GM18861 (cell line): ENCODE measurements around the gene PAPPA.

ENCODE experiments used
- ATAC-seq: cut with Tn5 transposase; IDR thresholded peaks from one replicate; pipeline ENCODE4 v1.9.1; 2021; ENCODE audit not compliant: unreplicated experiment

The PAPPA gene

DNA sequence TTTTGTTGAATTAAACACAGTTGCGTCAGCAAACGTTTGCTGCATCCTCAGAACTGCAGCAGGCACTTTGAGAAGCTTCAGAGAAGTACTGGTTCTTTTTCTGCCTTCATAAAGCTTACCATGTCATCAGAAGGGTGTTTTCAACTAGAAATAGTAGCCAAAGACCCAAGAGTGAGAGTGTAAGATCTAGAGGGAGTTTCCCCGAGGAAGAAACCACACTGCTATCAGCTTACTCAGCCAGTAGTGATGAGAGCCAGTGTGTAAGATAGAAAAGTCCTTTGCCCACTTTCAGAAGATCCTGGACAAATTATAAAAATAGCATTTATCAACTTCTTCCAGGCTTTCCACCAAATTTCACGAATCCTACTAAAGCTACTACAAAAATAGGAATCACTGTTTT, 154.5 kb downstream of the PAPPA start:
- ATAC-seq = no peak

DNA sequence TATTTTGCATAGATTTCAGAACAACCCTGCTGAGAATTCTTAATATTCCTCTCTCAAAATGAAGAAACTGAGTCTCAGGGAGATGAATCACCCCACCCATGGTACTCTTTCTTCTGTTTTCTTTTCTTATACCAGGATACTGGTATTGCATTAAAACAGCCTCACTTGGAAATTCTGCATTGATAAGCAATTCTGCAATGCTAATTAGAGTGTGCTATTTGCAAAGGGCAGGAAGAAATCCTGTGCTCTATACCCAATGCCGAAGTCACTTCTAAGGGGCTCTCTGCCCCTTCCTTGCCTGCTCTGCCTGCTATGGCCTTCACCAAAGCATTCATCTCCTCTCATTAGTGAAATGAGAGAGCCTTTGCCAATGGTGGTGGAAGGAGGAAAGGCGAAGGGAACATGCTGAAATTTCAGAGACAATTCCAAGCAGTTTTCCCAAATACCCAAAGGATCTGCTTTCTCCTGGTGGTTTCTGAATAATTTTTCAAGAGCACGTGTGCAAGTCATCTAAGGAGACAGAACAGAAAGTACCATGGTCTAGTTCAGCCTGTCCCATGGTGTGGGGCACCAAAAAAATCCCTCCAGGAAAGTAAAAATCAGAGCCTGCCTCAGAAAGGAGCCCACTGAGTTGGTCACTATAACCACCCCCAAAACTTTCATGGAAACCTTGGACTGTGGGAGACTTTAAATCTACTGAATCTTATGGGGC, 156.5 kb downstream of the PAPPA start:
- no peak for ATAC-seq

DNA sequence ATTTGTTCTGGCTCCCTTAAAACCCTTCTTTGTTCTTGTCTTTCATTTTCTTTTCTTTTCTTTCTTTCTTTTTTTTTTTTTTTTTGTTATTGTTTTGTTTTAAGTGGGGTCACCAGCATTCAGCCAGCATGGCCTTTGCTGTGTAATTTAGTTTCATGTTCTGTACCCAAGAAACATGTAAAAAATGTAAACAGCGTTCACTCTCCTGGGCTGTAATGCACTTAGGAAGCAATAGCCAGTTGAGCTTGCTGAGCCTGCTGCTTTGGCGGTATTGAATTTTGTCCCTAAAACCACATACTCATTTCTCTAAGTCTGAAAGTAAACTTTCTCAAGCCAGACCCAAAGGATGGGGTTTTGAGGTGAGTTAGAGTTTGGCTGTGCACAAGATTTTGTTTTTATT, 158.6 kb downstream of the PAPPA start:
- ATAC-seq = no peak

DNA sequence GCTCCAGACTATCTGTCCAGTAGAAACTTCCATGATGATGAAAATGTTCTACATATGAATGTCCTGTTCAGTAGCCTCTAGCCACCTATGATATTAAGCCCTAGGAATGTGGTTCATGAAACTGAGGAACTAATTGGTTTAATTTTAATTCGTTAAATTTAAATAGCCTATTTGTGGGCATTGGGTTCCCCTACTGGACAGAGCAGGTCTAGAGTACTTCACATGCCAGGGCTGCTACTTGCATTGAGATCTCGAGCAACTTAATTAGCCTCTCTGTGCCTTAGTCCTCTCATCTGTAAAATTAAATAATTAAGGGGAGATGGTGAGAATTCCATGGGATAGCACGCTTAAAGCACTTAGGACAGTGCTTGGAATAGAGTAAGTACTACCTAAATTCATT, 160.0 kb downstream of the PAPPA start:
- no peak for ATAC-seq

DNA sequence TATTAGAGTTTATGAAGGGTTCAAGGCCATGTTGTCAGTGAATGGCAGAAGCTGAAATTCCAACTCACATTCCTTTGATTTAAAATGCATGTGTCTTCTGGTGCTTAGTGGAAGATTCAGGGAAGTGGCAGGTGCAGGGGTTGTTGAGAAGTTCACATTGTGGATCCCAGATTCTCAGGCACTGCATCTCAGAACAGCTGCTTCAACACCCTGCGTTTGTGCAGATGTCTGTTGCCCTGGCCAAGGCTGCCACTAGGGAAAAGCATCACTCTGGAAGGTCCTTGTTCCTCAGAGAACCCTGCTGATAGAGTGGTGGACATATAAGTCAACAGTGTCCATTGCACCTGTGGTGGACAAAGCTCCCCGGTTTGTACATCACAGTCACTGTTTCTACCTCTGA, 162.7 kb downstream of the PAPPA start:
- ATAC-seq = no peak

DNA sequence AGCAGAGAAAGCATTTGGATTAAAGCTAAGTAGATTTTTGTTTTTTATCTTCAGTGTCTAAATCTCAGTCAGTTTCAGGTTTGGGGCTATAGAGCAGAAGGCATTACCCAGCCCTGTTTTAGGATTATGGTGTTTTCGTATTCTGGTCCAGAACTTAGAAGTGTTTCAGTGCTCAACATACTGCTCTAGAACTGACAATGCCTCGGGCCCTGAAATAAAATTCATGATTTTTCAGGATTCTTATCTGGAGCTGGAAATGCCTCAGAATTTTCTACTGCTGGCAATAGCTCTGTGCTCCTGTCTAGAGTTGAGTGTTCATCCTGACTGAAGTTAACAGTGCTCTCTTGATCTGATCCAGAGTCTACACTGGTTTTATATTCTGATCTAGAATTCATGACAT, 163.9 kb downstream of the PAPPA start:
- no peak for ATAC-seq

DNA sequence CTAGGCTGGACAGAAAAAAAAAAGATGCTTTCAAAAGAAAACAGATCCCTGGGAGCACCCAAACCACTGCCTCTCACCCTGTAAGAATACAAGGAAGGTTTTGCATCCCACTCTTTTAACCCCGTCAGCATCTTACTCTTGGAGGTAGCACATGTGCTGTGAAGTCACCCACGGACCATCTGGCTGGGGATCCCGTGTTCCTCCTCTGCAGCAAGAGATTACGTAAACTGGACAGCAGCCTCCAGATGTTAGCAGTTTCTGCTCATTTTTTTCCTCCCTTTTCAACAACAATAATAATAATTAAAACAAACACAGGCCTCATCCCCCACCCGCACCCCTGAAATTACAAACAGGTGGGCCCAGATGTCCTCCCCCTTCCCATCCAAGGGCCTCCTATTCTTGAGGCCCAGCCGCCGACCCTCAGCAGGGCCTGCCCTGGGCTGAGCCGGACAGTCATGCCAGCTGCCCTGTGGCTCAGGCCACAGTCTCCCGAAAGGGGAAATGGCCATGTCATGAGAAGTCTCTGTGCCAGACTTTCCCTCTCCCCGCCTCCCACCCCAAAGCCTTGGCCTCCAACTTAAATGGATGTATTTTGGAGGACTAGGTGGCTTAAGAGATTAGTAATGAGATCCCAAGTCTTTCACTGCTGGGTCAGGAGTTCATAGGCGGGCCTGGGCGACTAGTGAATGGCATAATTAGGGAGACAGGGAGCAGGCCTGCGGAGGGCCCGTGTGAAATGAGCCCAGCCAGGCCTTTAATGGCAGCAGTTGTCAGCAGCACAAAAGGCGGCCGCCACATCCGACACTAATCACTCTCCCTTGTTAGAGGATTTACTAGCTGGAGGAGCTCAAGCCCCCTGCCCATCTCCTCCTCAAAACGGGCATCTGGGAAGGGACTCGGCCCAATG, 165.1 kb downstream of the PAPPA start:
- no peak for ATAC-seq

DNA sequence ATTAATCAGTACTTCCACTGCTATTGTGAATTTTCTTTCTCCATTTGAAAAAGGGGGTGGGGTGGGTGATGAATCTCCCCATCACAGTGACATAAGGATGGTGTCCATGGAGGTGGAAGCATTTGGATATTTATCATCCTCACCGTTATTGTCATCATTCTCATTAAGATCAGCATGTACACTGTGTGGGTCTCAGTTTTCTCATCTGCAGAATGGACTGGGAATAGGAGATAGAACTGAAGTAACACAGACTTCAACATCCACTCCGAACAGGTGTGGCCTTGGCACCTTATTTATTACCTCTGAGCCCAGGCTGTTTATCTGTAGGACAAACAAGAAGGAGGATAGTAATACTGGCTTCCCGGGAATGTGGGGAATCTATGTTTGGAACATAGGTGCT, 165.9 kb downstream of the PAPPA start:
- ATAC-seq = no peak

DNA sequence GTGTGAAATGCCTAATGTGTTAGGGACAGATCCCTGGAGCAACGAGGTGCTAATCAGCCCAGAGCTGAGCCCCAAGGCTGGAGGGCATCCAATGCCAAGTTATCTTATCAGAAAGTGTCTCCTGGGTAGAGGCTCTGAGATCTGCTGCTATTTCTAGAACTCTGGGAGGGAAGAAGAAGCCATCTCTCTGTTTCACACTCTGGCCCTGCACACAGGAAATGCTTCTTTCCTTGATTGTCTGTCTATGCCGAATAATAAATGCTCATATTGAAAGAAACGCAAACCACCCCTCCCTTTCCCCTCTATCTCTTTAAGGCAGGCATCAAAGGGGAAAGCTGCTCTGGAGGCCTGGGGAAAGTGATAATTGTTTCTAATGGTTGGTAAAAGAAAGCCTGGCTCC, 166.7 kb downstream of the PAPPA start:
- ATAC-seq = no peak

DNA sequence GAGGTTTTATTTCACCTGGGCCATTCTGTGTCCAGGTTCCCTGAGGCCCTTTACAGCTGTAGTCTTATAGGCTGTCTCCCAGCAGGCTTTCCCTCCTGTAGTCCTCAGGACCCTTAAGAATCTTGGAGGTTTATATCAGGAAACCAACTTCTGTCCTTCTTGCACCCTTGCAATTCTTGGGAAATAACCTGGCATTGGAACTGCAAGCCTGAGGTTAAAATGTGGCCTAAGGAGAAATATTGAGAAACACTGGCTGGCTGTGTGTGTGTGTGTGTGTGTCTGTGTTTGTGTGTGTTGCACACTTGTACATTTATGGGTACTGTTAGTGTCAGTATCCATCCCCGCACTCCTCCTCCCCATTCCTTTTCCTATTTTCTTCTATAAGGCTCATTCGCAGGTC, 168.9 kb downstream of the PAPPA start:
- ATAC-seq = no peak

DNA sequence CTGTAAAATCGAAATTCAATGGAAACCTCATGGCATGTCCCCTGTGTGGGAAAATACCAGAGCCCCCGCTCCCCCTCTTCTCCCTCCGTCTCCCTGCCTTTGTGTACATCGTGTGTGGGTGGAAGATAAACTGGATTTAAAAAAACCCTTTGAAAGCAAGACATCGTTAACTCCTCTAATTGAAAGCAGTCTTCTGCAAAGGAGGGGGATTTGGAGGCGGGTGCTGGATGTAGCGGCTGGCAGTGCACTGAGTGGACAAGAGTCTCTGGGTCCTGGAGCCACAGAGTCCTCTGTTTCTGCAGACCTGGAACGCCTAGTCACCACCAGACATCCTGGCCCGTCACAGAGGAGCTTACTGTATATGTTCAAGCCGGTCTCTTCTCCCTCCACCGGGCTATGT, 169.4 kb downstream of the PAPPA start:
- no peak for ATAC-seq

DNA sequence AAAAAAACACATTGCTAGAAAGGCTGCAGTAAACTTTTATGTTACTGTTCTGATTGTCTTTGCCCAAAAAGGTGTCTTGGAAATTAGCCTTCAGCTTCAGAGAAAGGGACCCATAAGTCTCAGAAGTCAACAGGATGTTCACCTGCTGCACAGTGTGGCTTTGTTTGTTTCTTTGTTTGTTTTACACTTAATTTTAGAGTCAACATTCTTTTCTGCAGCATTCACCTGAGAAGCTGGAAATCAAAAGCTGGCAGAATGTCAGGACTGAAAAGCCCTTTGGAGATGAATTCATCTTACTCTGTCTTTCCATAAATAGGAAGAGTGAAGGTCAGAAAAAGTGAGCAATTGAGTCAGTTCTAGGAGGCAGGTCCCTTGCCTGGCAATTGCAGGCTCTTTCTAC, 170.0 kb downstream of the PAPPA start:
- ATAC-seq = no peak

DNA sequence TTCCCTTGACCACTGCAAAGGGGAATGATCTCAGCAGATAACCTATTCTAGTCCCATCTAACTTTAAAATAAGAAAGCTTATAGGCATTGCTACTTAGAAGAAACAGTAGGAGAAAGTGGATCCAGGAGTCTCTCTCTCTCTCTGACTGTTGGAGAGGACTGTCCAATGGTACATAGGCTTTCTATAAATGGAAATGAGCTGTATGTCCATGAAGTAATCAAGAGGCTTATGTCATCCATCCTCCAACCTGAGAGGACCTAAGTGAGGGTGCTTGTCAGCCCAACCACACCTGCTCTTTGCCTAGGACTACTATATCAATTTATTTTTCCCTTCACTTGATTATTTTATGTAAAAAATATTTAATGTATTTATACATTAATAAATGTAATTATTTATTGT, 172.3 kb downstream of the PAPPA start:
- ATAC-seq = no peak

DNA sequence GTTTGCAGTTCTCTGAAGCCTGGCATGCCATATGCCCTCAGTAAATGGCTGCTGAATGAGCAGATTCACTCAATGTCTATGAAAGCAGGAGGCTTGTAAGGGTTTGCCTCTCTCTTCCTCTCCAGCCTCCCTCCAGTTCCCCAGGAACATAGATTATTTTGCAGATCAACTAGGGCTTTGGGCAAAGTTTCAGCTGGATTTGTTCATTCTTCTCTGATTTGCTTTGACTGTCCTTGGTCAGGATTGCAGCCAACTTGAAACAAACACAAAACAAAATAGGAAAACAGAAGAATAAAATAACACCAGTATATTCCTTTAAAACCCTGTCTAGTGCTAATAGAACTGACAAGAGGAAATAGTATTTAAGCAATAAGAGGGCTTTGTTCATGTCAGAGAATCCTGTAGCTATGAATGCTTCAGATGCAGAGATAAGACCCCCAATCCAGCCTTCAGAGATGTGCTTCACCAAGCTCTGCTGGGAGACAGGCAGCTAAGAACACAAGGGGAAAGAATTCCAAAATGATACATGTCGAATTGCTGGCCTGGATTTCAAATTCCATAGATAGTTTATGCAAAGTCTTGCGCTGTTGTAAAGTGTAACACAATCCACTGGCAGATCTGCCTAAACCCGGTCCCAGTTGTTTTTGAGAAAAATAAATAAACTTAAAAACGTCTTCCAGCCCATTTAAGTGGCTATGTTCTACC, 174.3 kb downstream of the PAPPA start:
- ATAC-seq = no peak

DNA sequence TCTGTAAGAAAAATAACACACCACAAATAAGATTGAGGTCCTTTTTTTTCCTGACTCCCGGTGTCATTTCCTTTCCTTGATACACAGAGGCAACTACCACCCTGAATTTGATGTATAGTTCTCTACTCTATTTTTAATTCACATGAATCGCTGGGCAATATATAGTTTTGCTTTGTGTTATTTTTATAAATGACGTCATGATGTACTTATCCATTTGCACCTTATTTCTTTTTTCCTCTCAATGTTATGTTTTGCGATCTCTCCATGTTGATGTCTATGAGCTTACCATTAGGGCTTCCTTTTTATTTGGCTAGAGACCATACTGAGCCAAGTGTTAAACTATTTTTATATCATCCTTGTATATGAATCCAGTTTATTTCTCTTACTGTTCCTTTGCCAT, 175.9 kb downstream of the PAPPA start:
- no peak for ATAC-seq

DNA sequence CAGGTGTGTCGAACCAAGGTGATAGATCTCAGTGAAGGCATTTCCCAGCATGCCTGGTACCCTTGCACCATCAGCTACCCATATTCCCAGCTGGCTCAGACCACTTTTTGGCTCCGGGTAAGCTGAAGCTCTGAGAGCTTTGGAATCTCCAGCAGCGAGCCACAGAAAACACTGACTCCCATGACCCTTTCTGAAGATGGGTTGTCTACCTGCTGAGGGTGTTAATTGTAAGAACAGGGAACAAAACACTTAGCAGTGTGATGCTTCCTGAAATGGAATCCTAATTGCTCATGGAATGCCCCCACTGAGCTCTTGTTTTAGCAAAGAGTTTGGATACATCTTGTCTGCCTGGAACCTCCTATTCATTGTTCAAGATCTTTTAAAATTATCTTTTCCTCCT, 177.7 kb downstream of the PAPPA start:
- no peak for ATAC-seq

DNA sequence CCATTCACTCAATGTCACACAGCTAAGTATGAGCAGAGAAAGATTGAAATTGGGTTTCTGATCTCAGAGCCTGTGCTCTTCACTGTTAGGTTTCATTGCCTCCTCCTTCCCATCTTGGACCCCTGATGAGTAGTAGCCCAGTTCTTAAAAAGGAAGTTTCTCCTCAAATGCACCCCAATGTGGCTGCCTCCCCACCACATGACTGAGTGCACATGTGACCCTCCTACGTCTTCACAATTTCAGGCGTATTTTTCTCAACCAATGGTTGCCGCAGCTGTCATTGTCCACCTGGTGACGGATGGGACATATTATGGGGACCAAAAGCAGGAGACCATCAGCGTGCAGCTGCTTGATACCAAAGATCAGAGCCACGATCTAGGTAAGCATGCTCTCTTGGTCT, 178.5 kb downstream of the PAPPA start:
- no peak for ATAC-seq

DNA sequence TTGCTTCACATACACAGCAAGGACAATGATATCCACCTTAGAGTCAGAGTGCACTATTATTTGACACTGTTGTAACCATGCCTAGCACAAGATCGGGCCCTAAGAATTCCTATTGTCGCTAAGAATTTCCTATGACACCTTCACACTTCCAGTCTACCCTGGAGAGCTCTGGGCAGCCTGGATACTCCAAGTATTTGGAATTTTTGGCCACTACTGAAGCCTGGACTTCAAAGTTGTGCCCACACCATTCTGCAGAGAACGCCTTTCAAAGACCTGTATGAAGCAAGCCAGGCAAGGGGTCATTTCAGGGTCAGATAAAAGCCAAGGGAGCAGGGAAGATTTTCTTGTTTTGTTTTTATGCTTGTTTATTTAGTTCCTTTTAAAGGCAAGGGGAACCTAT, 179.7 kb downstream of the PAPPA start:
- no peak for ATAC-seq

DNA sequence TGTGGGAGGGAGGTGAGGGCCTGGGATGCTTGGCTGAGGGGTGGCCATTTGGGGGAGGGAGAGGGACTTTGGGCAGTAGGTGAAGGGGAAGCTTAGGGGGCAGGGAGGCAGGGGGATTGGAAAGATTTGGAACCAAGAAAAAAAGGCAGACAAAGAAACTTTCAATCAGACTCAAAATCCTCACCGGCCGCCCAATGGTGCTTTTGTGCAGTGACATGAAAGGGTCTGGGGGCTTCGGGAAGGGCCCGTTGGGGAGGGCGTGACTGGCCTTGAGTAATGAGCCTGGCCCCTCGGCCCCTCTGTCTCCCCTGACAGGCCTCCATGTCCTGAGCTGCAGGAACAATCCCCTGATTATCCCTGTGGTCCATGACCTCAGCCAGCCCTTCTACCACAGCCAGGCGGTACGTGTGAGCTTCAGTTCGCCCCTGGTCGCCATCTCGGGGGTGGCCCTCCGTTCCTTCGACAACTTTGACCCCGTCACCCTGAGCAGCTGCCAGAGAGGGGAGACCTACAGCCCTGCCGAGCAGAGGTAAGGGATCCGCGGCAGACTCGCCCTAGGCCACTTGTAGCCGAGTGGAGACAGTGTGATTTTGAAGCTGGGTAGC, 181.1 kb downstream of the PAPPA start:
- ATAC-seq = no peak

DNA sequence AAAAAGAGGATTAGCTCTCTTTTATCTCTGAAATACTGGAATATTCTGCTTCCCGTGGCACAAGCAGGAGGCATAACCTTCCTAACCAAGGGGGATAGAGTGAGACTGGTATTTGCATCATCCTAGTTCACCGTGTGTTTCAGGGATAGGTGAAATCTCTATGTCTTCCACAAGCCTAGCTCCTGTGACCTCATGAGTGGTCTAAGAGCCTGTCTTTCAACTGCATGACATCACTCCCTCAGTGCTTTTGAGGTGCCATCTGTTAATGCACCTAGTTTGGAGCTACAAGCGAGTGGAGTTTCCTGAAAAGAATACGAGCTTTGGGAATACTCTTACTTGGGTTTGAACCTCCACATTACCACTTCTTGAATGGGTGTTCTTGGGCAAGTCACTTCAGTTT, 181.8 kb downstream of the PAPPA start:
- ATAC-seq = no peak

DNA sequence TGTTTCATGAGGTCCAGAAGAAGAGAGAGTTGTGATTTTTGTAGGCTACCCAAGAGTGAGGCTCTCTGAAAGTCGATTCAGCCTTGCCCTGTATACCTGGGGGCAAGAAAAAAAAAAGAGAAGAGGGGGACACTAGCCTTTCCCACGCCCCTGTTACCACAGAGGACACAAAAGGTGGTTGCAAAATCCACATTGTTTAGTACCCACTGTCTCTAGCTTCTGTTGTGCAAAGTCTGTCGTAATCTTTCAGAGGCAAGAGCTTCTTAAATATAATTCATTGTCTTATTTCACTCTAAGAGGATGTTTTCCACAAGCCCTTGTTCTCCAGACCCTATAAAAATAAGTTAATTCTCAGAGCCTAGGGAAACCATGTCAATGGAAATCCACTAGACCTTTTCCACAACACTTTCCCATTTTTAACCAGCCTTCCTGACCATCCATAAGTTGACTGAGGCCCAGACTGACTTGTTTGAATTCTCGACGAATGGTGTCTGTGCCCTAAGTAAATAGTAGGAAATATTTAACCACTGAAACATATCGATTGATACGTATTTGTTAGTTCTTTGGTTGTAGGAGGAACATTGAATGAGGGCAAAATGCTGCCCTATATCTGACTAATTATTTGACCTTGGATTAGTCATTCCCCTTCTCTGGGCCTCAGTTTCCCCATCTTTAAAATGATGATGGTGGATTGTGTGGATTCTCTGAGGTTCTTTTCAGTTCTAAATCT, 182.7 kb downstream of the PAPPA start:
- ATAC-seq = no peak
